Smooth muscle cell of the coronary artery (primary cell): ENCODE data around the gene LTA. TPM values are rescaled to one million over a fixed set of nuclear protein-coding genes. Genes with fewer than 3 reads are reported as not detected.

ENCODE experiments used
- total RNA-seq: library from RNA; depleted of rRNA; stranded (reverse); fragments of >200 nt; gene quantifications from 2 replicates; pipeline ENCODE4 v1.2.3, GENCODE V29; 2014; ENCODE audit warnings: low replicate concordance

Gene LTA, protein sequence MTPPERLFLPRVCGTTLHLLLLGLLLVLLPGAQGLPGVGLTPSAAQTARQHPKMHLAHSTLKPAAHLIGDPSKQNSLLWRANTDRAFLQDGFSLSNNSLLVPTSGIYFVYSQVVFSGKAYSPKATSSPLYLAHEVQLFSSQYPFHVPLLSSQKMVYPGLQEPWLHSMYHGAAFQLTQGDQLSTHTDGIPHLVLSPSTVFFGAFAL
- not detected in 2 replicates for total RNA-seq

DNA sequence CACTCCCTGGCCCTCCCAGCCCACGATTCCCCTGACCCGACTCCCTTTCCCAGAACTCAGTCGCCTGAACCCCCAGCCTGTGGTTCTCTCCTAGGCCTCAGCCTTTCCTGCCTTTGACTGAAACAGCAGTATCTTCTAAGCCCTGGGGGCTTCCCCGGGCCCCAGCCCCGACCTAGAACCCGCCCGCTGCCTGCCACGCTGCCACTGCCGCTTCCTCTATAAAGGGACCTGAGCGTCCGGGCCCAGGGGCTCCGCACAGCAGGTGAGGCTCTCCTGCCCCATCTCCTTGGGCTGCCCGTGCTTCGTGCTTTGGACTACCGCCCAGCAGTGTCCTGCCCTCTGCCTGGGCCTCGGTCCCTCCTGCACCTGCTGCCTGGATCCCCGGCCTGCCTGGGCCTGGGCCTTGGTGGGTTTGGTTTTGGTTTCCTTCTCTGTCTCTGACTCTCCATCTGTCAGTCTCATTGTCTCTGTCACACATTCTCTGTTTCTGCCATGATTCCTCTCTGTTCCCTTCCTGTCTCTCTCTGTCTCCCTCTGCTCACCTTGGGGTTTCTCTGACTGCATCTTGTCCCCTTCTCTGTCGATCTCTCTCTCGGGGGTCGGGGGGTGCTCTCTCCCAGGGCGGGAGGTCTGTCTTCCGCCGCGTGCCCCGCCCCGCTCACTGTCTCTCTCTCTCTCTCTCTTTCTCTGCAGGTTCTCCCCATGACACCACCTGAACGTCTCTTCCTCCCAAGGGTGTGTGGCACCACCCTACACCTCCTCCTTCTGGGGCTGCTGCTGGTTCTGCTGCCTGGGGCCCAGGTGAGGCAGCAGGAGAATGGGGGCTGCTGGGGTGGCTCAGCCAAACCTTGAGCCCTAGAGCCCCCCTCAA is at the start of gene LTA:
LTA (plus strand) TSS at position 249 of the 871 bp plus-strand sequence; CDS start at position 703, 454 bp downstream.

DNA sequence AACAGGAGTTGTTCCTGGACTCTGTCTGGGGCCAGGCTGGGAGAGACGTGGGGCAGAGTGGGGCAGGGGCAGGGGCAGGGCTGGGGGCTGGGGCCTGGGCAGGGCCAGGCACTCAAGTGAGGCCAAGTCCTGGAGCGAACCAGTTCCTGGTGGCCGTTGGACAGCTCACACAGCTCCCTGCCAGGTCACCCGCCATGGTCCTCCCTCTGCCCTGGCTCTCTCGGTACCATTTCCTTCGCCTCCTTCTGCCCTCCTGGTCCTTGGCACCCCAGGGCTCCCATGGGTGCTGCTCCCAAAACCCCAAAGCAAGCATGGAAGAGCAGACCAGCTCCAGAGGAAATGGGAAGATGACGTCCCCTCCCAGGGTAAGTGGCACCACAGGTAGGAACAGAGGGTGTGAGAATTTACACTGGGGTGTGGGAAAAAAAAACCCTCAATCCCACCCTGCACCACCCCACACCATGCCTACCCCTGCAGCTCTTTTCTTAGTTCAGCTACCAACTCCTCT is 43.2 kb upstream of the LTA start, which contains the start of gene MCCD1:
MCCD1 (plus strand) TSS at position 142 of the 508 bp plus-strand sequence; CDS start at position 195, 53 bp downstream.

GRCh38 chr6:31541658-31542521 is 30.2 kb upstream of the LTA start, which contains the start of gene DDX39B:
DDX39B (minus strand) TSS chr6:31542003; CDS start chr6:31540532, 1,471 bp downstream.

DNA sequence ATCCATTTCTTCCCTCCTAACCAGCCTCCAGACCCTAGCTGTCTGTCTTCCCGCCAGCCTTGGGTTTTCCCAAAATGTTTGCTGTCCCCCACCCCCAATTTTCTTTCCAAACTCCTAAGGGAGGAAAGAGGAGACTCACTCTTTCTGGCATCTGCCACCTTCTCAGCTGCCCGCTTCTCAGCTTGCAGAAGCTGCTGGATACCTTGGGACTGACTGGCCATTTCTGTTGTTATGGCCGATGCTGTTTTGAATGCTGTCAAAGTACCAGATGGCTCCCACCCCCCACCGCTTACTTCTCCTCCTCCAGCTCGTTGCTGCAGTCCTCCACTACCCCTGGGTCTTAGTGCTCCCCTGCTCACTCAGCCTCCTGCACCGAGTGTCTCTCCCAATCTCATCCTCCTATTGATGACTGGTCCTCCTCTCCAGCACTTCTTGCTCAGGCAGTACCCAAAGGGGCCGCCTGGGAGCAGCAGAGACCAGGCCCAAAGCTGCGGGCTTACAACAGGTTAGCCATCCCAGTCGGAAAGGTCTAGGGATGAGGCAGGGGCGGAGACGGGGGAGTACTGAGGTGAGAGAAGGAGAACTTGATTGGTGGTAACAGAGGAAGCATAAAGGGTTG is 25.6 kb upstream of the LTA start, which contains the start of gene ATP6V1G2:
ATP6V1G2 (minus strand) TSS at position 270 of the 619 bp plus-strand sequence; CDS start at position 221, 49 bp downstream.

GRCh38 chr6:31546958-31547726 is 24.9 kb upstream of the LTA start, which contains the start of gene NFKBIL1:
NFKBIL1 (plus strand) TSS chr6:31547608; CDS start chr6:31547695, 87 bp downstream.

GRCh38 chr6:31575335-31575901 is 3.3 kb downstream of the LTA start, which contains the start of gene TNF:
TNF (plus strand) TSS chr6:31575565; CDS start chr6:31575742, 177 bp downstream.

GRCh38 chr6:31582230-31582643 is 10.1 kb downstream of the LTA start, which contains the start of gene LTB:
LTB (minus strand) TSS chr6:31582424; CDS start chr6:31582417, 7 bp downstream.

GRCh38 chr6:31586008-31586407 is 13.9 kb downstream of the LTA start, which contains the start of gene LST1:
LST1 (plus strand) TSS chr6:31586277; CDS start chr6:31587300, 1,023 bp downstream.

DNA sequence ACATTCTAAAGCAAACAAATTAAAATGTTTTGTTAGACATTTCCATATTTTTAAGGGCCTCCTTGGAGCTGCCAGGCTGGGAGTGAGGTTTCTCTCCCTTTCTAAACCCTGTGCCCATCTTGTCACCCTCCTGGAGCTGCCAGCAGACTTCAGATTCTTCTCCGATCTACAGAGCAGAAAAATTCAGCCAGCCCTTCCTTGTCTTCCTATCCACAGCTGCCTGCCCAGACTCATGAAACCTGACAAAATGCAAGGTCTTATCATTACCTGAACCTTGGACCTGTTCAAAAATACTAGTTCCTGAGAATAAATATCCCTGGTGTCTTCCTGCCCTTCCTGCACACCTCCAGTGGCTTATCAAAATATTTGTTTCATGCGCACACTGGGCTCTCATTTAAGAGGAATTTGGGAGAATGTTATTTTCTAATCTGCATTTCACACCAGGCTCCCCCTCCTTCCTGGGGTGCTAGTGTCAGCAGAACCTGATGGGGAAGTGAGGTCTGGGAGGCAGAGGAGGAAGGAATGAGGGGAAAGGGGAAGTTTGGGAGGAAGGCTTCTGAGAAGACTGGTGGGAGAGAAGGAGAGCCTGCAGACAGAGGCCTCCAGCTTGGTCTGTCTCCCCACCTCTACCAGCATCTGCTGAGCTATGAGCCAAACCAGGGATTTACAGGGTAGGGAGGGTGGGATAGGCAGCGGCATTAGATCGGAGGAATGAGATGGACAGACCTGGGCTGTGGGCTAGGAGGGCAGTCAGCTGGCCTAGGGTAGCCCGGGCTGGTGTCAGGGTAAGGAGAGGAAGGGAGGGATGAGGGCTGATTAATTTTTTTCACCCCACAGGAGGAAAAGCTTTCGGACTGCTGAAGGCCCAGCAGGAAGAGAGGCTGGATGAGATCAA is 42.8 kb downstream of the LTA start, which contains the start of gene AIF1:
AIF1 (plus strand) TSS at position 551 of the 895 bp plus-strand sequence; CDS start at position 647, 96 bp downstream.

DNA sequence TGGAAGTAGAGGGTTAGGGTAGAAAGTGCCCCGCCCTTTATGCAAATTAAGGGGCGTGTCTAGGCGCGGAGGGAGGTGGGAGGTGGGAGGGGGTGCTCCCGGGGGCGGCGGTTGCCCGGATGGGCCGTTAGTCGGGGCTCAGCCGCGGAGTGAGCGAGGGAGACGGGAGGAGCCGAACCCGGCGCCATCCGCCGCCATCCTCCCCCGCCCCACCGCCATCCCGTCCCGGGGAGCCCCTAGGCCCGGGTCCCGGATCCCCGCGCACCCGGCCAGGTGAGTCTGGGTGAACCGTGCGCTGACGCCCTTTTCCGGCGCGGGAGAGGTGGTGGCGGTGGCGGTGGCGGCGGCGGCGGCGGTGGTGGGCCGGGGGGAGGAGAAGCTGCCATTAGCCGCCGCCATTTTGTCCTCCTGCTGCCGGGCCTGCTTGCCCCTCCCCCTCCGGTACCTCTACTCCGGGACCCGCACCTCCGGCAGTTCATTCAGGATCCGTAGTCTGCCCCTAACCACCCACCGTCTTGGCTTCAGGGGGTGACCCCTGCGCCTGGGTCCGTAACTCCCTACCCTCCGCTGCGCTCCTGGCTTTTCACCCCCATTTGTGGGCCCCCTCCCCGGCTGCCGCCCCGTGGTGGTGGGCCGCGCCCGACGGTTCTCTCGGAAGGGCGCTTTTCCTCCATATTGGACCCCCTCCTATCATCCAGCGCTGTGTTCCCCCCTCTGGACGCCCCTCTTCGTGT is 48.7 kb downstream of the LTA start, which contains the start of gene PRRC2A:
PRRC2A (plus strand) TSS at position 130 of the 734 bp plus-strand sequence. CDS start 2,075 bp downstream, outside the sequence.

Other genes starting within 250 kb of the LTA start
- gene HLA-B, start 215.1 kb upstream of the LTA start, total RNA-seq = 195 and 476 TPM in 2 replicates
- gene MICA, start 168.7 kb upstream of the LTA start, total RNA-seq = 31.5 and 118 TPM in 2 replicates
- gene MICB, start 74.1 kb upstream of the LTA start, total RNA-seq = 5.5 and 8.8 TPM in 2 replicates
- not detected in 2 replicates for gene MCCD1, start 43.3 kb upstream of the LTA start, total RNA-seq
- gene DDX39B, start 30.3 kb upstream of the LTA start, total RNA-seq = 238 and 398 TPM in 2 replicates
- 2.6 and 6.0 TPM in 2 replicates for gene ATP6V1G2, start 25.7 kb upstream of the LTA start, total RNA-seq
- gene NFKBIL1, start 24.7 kb upstream of the LTA start, total RNA-seq = 26.1 and 28.2 TPM in 2 replicates
- not detected in 2 replicates for gene TNF, start 3.3 kb downstream of the LTA start, total RNA-seq
- gene LTB, start 10.1 kb downstream of the LTA start, total RNA-seq = not detected in 2 replicates
- gene LST1, start 14.0 kb downstream of the LTA start, total RNA-seq = 0.30 TPM in 1 of 2 replicates, not detected in the other
- gene NCR3, start 20.7 kb downstream of the LTA start, total RNA-seq = not detected in 2 replicates
- gene AIF1, start 42.9 kb downstream of the LTA start, total RNA-seq = not detected in 2 replicates
- 13.9 and 24.8 TPM in 2 replicates for gene PRRC2A, start 48.4 kb downstream of the LTA start, total RNA-seq
- gene BAG6, start 80.4 kb downstream of the LTA start, total RNA-seq = 54.9 and 100 TPM in 2 replicates
- gene APOM, start 83.6 kb downstream of the LTA start, total RNA-seq = 0.70 and 1.5 TPM in 2 replicates
- gene C6orf47, start 88.5 kb downstream of the LTA start, total RNA-seq = 16.6 and 18.2 TPM in 2 replicates
- 6.1 and 13.6 TPM in 2 replicates for gene GPANK1, start 92.7 kb downstream of the LTA start, total RNA-seq
- 71.1 and 94.1 TPM in 2 replicates for gene CSNK2B, start 93.8 kb downstream of the LTA start, total RNA-seq
- gene LY6G5B, start 97.7 kb downstream of the LTA start, total RNA-seq = 2.2 and 4.0 TPM in 2 replicates
- gene LY6G5C, start 108.8 kb downstream of the LTA start, total RNA-seq = 0.15 TPM in 1 of 2 replicates, not detected in the other
- 51.3 and 104 TPM in 2 replicates for gene ABHD16A, start 131.0 kb downstream of the LTA start, total RNA-seq
- not detected in 2 replicates for gene LY6G6F, start 134.6 kb downstream of the LTA start, total RNA-seq
- gene LY6G6D, start 143.1 kb downstream of the LTA start, total RNA-seq = not detected in 2 replicates
- gene LY6G6C, start 149.5 kb downstream of the LTA start, total RNA-seq = not detected in 2 replicates
- gene MPIG6B, start 151.1 kb downstream of the LTA start, total RNA-seq = not detected in 2 replicates
- 108 and 116 TPM in 2 replicates for gene DDAH2, start 157.0 kb downstream of the LTA start, total RNA-seq
- 395 and 679 TPM in 2 replicates for gene CLIC1, start 164.2 kb downstream of the LTA start, total RNA-seq
- gene MSH5, start 167.7 kb downstream of the LTA start, total RNA-seq = 2.5 and 4.0 TPM in 2 replicates
- 0.53 and 0.70 TPM in 2 replicates for gene SAPCD1, start 190.4 kb downstream of the LTA start, total RNA-seq
- 0.15 and 0.23 TPM in 2 replicates for gene VWA7, start 205.0 kb downstream of the LTA start, total RNA-seq
- gene VARS1, start 223.5 kb downstream of the LTA start, total RNA-seq = 37.9 and 59.7 TPM in 2 replicates
- gene LSM2, start 234.7 kb downstream of the LTA start, total RNA-seq = 24.6 and 27.8 TPM in 2 replicates
- gene HSPA1L, start 243.0 kb downstream of the LTA start, total RNA-seq = 0.98 and 4.1 TPM in 2 replicates
- gene HSPA1A, start 243.3 kb downstream of the LTA start, total RNA-seq = 47.1 and 396 TPM in 2 replicates